ENCODE data around the gene LCE2D. TPM values are rescaled to one million over a fixed set of nuclear protein-coding genes. Genes with fewer than 3 reads are reported as not detected.

Gene LCE2D
- total RNA-seq, 1 donor from 2014 or later, result not detected

GRCh38 chr1:152697701-152698600 is 34.8 kb downstream of the LCE2D start, which contains the start of gene LCE2A:
Gene LCE2A (plus strand): TSS chr1:152698345. CDS start chr1:152698902, 557 bp downstream.
- no peak within 1 kb of the TSS for H3K27ac Mint-ChIP-seq (ENCODE audit: unreplicated experiment)
- peaks cover 26% of the 10 kb centered on the region for H3K9me3 Mint-ChIP-seq (ENCODE audit: unreplicated experiment)
- H3K4me1 Mint-ChIP-seq (ENCODE audit: unreplicated experiment), result no peaks in the 10 kb centered on the region
- H3K27me3 Mint-ChIP-seq (ENCODE audit: unreplicated experiment), result no peaks in the 10 kb centered on the region
- H3K36me3 Mint-ChIP-seq (ENCODE audit: unreplicated experiment), result no peaks in the 10 kb centered on the region
- no peak for TF ChIP-seq CTCF (IDR thresholded peaks at IDR 0.05)
- no peak within 1 kb of the TSS for H3K4me3 Mint-ChIP-seq (ENCODE audit: unreplicated experiment)
- no peak for DNase-seq (ENCODE audit: extremely low spot score, unreplicated experiment)

- Mint-ChIP-seq H3K27ac (ENCODE audit: unreplicated experiment) (no peak overlapping the region), H3K9me3 (ENCODE audit: unreplicated experiment) (peaks cover 20% of the 10 kb centered on the region), H3K27me3 (ENCODE audit: unreplicated experiment) (no peaks in the 10 kb centered on the region)
These were observed 36.6 kb downstream of the LCE2D start for GRCh38 chr1:152699746-152700145.

GRCh38 chr1:152707860-152708259 is 44.7 kb downstream of the LCE2D start, which contains the start of gene LCE4A:
Gene LCE4A (plus strand): TSS chr1:152708160. CDS start chr1:152709076, 916 bp downstream.
- Mint-ChIP-seq H3K27ac (ENCODE audit: unreplicated experiment) (no peak within 1 kb of the TSS), H3K9me3 (ENCODE audit: unreplicated experiment) (peaks cover 6% of the 10 kb centered on the region), H3K27me3 (ENCODE audit: unreplicated experiment) (no peaks in the 10 kb centered on the region), H3K4me1 (ENCODE audit: unreplicated experiment) (no peaks in the 10 kb centered on the region), H3K4me3 (ENCODE audit: unreplicated experiment) (no peak within 1 kb of the TSS), H3K36me3 (ENCODE audit: unreplicated experiment) (no peaks in the 10 kb centered on the region)
- no peak for DNase-seq (ENCODE audit: extremely low spot score, unreplicated experiment)
- no peak for TF ChIP-seq CTCF (IDR thresholded peaks at IDR 0.05)

More at GRCh38 chr1:152699746-152700145, 36.6 kb downstream of the LCE2D start:
- no peak for DNase-seq (ENCODE audit: extremely low spot score, unreplicated experiment)
- Mint-ChIP-seq H3K36me3 (ENCODE audit: unreplicated experiment) (no peaks in the 10 kb centered on the region), H3K4me3 (ENCODE audit: unreplicated experiment) (no peak overlapping the region), H3K4me1 (ENCODE audit: unreplicated experiment) (no peaks in the 10 kb centered on the region)
- no peak for TF ChIP-seq CTCF (IDR thresholded peaks at IDR 0.05)

Other genes with a start within 250 kb of the LCE2D start
- gene CRNN, start 249.1 kb upstream of the LCE2D start, total RNA-seq, result not detected in 2 replicates
- not detected in 2 replicates for gene LCE5A, start 152.6 kb upstream of the LCE2D start, total RNA-seq
- not detected in 2 replicates for gene CRCT1, start 148.9 kb upstream of the LCE2D start, total RNA-seq
- not detected in 2 replicates for gene LCE3E, start 96.6 kb upstream of the LCE2D start, total RNA-seq
- not detected in 2 replicates for gene LCE3D, start 82.9 kb upstream of the LCE2D start, total RNA-seq
- not detected in 2 replicates for gene LCE3C, start 63.1 kb upstream of the LCE2D start, total RNA-seq
- gene LCE3B, start 49.6 kb upstream of the LCE2D start, total RNA-seq, result not detected in 2 replicates
- gene LCE3A, start 40.3 kb upstream of the LCE2D start, total RNA-seq, result not detected in 2 replicates
- gene LCE2C, start 11.9 kb downstream of the LCE2D start, total RNA-seq, result not detected in 2 replicates
- gene LCE2B, start 22.7 kb downstream of the LCE2D start, total RNA-seq, result not detected in 2 replicates
- not detected in 2 replicates for gene LCE2A, start 35.0 kb downstream of the LCE2D start, total RNA-seq
- gene LCE4A, start 44.8 kb downstream of the LCE2D start, total RNA-seq, result not detected in 2 replicates
- gene KPRP, start 94.6 kb downstream of the LCE2D start, total RNA-seq, result not detected in 2 replicates
- not detected in 2 replicates for gene LCE1F, start 111.8 kb downstream of the LCE2D start, total RNA-seq
- gene LCE1E, start 122.9 kb downstream of the LCE2D start, total RNA-seq, result not detected in 2 replicates
- not detected in 2 replicates for gene LCE1D, start 133.3 kb downstream of the LCE2D start, total RNA-seq
- not detected in 2 replicates for gene LCE1C, start 143.3 kb downstream of the LCE2D start, total RNA-seq
- not detected in 2 replicates for gene LCE1B, start 148.6 kb downstream of the LCE2D start, total RNA-seq
- gene LCE1A, start 164.1 kb downstream of the LCE2D start, total RNA-seq, result not detected in 2 replicates
- not detected in 2 replicates for gene LCE6A, start 179.5 kb downstream of the LCE2D start, total RNA-seq
- not detected in 2 replicates for gene LCE7A, start 196.6 kb downstream of the LCE2D start, total RNA-seq
- gene SMCP, start 214.9 kb downstream of the LCE2D start, total RNA-seq, result not detected in 2 replicates
- gene IVL, start 245.2 kb downstream of the LCE2D start, total RNA-seq, result not detected in 2 replicates

All from osteocyte (in vitro differentiated cells).